Lung (tissue), 12 donors: Measurements from ENCODE around the gene ASMT. TPM values are rescaled to one million over a fixed set of nuclear protein-coding genes. Genes with fewer than 3 reads are reported as not detected.

Experiments
- ATAC-seq: fragments of 200-7000 bp; cut with Tn5 transposase; one replicate; pipeline ENCODE4 v1.9.1; 2020; ENCODE audit warnings: moderate number of reproducible peaks; ENCODE audit not compliant: insufficient read depth, low FRiP score
- DNase-seq, 3 donors: peaks; one replicate each; pipeline ENCODE4 v3.0.0-alpha.2; 2013 to 2017
- H3K27ac ChIP-seq, 2 donors: one replicate each; pipeline ENCODE4 v1.5.1; 2013; ENCODE audit warnings: mild to moderate bottlenecking in 2 of 2, moderate library complexity in 2 of 2, control low read depth in 1 of 2, inconsistent platforms in 1 of 2, low read depth in 1 of 2, low read length in 1 of 2
- H3K27me3 ChIP-seq, 3 donors: one replicate each; pipeline ENCODE4 v1.5.1; 2013; ENCODE audit warnings: low read length in 2 of 3; ENCODE audit not compliant: control insufficient read depth in 3 of 3, insufficient read depth in 3 of 3
- H3K36me3 ChIP-seq, 4 donors: one replicate each; pipeline ENCODE4 v1.5.1; 2013; ENCODE audit warnings: low read length in 4 of 4, mild to moderate bottlenecking in 1 of 4, moderate library complexity in 1 of 4; ENCODE audit not compliant: control insufficient read depth in 4 of 4, insufficient read depth in 4 of 4
- H3K4me1 ChIP-seq, 5 donors: one replicate each; pipeline ENCODE4 v1.5.1; 2013; ENCODE audit warnings: low read length in 5 of 5, mild to moderate bottlenecking in 2 of 5, moderate library complexity in 1 of 5; ENCODE audit not compliant: control insufficient read depth in 5 of 5, insufficient read depth in 5 of 5
- H3K4me3 ChIP-seq: one replicate; pipeline ENCODE4 v1.5.1; 2013; ENCODE audit warnings: mild to moderate bottlenecking, control low read depth, moderate library complexity
- H3K9ac ChIP-seq, 2 donors: one replicate each; pipeline ENCODE4 v1.5.1; 2013; ENCODE audit warnings: low read length in 2 of 2, control low read depth in 1 of 2; ENCODE audit not compliant: insufficient read depth in 1 of 2
- H3K9me3 ChIP-seq, 4 donors: one replicate each; pipeline ENCODE4 v1.5.1; 2013; ENCODE audit warnings: low read length in 3 of 4, mild to moderate bottlenecking in 1 of 4, moderate library complexity in 1 of 4; ENCODE audit not compliant: control insufficient read depth in 4 of 4, insufficient read depth in 3 of 4
- WGBS, 2 donors: extraction: QIAGEN DNeasy Blood & Tissue Kit; methylation state at CpG; one replicate each; pipeline ENCODE4 v1.1.7; 2013; 5-methylcytosine and 5-hydroxymethylcytosine counted together
- polyA plus RNA-seq, 2 donors: library from polyadenylated mRNA; stranded (reverse); fragments of 200-250 nt; gene quantifications; one replicate each; pipeline ENCODE4 v1.2.1, GENCODE V29; 2013
- total RNA-seq, 2 donors: library from RNA; depleted of rRNA in 1 of 2; stranded (reverse); fragments of >200 nt in 1 of 2; gene quantifications; one replicate each; pipeline ENCODE4 v1.2.1, GENCODE V29; 2014 to 2021
- TF ChIP-seq, protein P1 (sequence below): IDR thresholded peaks from 2 replicates; pipeline ENCODE4 v1.5.1; 2012; ENCODE audit warnings: mild to moderate bottlenecking; ENCODE audit errors: control extremely low read depth, extremely low read depth
- donor health status: control.
- donor health status: control.
- donor health status: Bipolar disorder and iron deficiency.
- donor health status: healthy.
- donor health status: DM: yes; HTN: yes; CAD: no.

Gene ASMT
- total and polyA plus RNA-seq, 4 donors: 0.09 to 0.63 (median 0.31) TPM

DNA sequence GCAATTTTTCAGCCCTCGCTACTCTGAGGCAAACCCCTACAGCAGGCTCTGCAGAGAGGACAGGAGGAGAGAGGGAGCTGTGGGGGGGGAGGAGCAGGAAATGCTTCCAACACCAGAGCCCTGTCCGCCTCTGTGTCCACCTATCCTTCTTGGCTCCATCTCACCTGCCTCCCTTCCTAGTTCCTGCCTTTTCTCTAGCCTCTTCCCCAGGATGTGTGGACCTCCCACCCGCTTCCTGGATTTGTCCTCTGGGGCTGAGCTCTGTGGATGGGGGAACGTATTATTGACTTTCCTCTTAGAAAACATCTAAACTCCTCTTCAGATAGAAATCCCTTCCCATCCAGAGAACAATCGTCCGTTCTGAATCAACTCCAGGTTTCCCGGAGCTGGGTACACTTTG is 14.4 kb downstream of the ASMT start:
- WGBS, 2 donors: 64 to 66% methylated on average over 7 of the region's 7 CpGs
- no peak overlapping the region for H3K9ac ChIP-seq
- TF ChIP-seq, protein P1, sequence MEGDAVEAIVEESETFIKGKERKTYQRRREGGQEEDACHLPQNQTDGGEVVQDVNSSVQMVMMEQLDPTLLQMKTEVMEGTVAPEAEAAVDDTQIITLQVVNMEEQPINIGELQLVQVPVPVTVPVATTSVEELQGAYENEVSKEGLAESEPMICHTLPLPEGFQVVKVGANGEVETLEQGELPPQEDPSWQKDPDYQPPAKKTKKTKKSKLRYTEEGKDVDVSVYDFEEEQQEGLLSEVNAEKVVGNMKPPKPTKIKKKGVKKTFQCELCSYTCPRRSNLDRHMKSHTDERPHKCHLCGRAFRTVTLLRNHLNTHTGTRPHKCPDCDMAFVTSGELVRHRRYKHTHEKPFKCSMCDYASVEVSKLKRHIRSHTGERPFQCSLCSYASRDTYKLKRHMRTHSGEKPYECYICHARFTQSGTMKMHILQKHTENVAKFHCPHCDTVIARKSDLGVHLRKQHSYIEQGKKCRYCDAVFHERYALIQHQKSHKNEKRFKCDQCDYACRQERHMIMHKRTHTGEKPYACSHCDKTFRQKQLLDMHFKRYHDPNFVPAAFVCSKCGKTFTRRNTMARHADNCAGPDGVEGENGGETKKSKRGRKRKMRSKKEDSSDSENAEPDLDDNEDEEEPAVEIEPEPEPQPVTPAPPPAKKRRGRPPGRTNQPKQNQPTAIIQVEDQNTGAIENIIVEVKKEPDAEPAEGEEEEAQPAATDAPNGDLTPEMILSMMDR: no peak
- no peaks in the 10 kb centered on the region for H3K36me3 ChIP-seq
- H3K9me3 ChIP-seq: no peaks in the 10 kb centered on the region
- H3K4me3 ChIP-seq: no peak overlapping the region
- H3K4me1 ChIP-seq: no peaks in the 10 kb centered on the region
- no peak for DNase-seq
- H3K27ac ChIP-seq: no peak overlapping the region
- H3K27me3 ChIP-seq: no peaks in the 10 kb centered on the region
- ATAC-seq: no peak

DNA sequence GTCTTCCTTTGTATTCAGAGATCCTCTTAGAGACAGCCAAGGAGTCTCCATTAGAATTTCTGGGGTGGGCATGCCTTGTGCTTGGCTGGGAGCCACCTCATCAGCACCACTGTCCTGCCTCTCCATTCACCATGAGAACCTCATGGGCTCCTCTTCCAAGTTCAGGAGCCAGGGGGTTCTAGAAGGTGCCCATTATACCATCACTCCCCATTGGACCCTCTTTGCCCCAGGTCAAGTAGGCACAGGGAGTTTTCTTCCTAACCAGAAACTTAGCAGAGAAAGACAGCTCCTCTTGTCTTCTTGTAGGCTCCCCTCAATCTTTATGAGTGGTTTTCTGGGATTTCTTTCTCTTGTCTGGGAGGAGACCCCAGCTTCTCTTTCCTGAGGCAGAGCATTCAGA is 31.1 kb downstream of the ASMT start:
- Histone ChIP-seq H3K9ac (no peak overlapping the region), H3K4me3 (no peak overlapping the region), H3K27ac (no peak overlapping the region), H3K4me1 (no peaks in the 10 kb centered on the region), H3K27me3 (peaks cover 0 to 3% (median 0%) of the 10 kb centered on the region in 3 donors), H3K36me3 (no peaks in the 10 kb centered on the region), H3K9me3 (peaks cover 0 to 13% (median 6%) of the 10 kb centered on the region in 4 donors)
- TF ChIP-seq, protein P1: no peak
- ATAC-seq: no peak
- no peak for DNase-seq

DNA sequence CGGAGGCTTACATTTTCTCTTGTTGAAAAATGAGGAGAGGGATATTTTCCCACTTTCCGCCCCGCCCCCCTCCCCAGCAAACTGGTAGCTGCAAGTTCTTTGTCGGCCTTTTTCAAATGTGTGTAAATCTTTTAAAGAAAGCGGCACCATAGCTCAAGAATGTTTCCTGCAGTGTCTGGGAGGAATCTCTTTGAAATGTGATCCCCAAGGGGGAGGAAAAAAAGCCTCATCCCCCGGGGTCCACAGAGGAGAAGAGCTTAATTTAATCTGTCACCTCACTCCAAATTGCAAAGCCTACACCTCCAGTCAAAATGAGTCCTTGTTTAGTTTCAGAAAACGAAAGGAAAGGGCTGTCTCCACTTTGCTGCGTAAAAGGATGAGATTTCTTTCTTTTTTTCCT is 34.8 kb downstream of the ASMT start:
- Histone ChIP-seq H3K27me3 (peaks cover 0 to 3% (median 0%) of the 10 kb centered on the region in 3 donors), H3K9me3 (peaks cover 0 to 9% (median 4%) of the 10 kb centered on the region in 4 donors), H3K4me3 (no peak overlapping the region), H3K9ac (no peak overlapping the region), H3K4me1 (no peaks in the 10 kb centered on the region), H3K27ac (no peak overlapping the region), H3K36me3 (no peaks in the 10 kb centered on the region)
- TF ChIP-seq, protein P1: no peak
- ATAC-seq: no peak
- 29 to 45% methylated on average over 8 of the region's 8 CpGs for WGBS, 2 donors
- DNase-seq: peak in 2 of 3 donors; percentile 10 to 11
